PC-9 (cell line): ENCODE results near the gene HPS3. TPM values are rescaled to one million over a fixed set of nuclear protein-coding genes. Genes with fewer than 3 reads are reported as not detected.

Experiments used
- BruUV-seq: library from RNA; stranded (reverse); fragments of 400-500 nt; replicated peaks from 2 replicates; lab custom pipeline; 2021; lab: Mats Ljungman, UMichigan
- CTCF ChIA-PET: fragments of 300-600 bp; sonication (Branson Sonifier 250); formaldehyde crosslinking; loops from one replicate; lab custom pipeline; 2022; ENCODE audit warnings: antibody characterized with exemption; lab: Charles Lee
- POLR2A ChIA-PET: fragments of 300-600 bp; sonication (Branson Sonifier 250); formaldehyde crosslinking; loops from one replicate; lab custom pipeline; 2022; ENCODE audit warnings: antibody characterized with exemption; ENCODE audit not compliant: unreplicated experiment; lab: Charles Lee
- DNase-seq, 2 experiments: peaks; one replicate each; pipeline versions ENCODE4 v3.0.0 to v3.0.0-alpha.2; 2015 to 2022; ENCODE audit warnings: mixed read lengths in 1 of 2
- H2AFZ ChIP-seq: fragments of 200-600 bp; sonication (generic); 2 replicates; pipeline ENCODE4 v1.8.1; 2017; ENCODE audit warnings: antibody characterized with exemption
- H3F3A ChIP-seq: fragments of 200-600 bp; sonication (generic); 2 replicates; pipeline ENCODE4 v1.8.1; 2017; ENCODE audit warnings: antibody characterized with exemption, mild to moderate bottlenecking, low read depth; ENCODE audit not compliant: insufficient read depth
- H3K27ac ChIP-seq: fragments of 200-600 bp; sonication (generic); 2 replicates; pipeline ENCODE4 v1.6.1; 2016; ENCODE audit warnings: mixed run types
- H3K27me3 ChIP-seq: fragments of 200-600 bp; sonication (generic); 2 replicates; pipeline ENCODE4 v1.6.1; 2016; ENCODE audit warnings: low read depth, mixed run types; ENCODE audit not compliant: insufficient read depth
- H3K36me3 ChIP-seq: fragments of 200-600 bp; sonication (generic); 2 replicates; pipeline ENCODE4 v1.6.1; 2016; ENCODE audit warnings: low read depth, mixed run types
- H3K4me1 ChIP-seq: fragments of 200-600 bp; sonication (generic); replicated peaks from 2 replicates; pipeline ENCODE4 v1.6.1; 2016; ENCODE audit warnings: mixed run types; ENCODE audit not compliant: insufficient read depth
- H3K4me2 ChIP-seq: fragments of 200-600 bp; sonication (generic); 2 replicates; pipeline ENCODE4 v1.6.1; 2017; ENCODE audit warnings: mixed run types
- H3K4me3 ChIP-seq: fragments of 200-600 bp; sonication (generic); 2 replicates; pipeline ENCODE4 v1.6.1; 2016; ENCODE audit warnings: mixed run types
- H3K79me2 ChIP-seq: fragments of 200-600 bp; sonication (generic); 2 replicates; pipeline ENCODE4 v1.6.1; 2017; ENCODE audit warnings: low read depth, mixed run types
- H3K9me2 ChIP-seq: fragments of 200-600 bp; sonication (generic); 2 replicates; pipeline ENCODE4 v1.8.1; 2017; ENCODE audit warnings: mild to moderate bottlenecking; ENCODE audit not compliant: insufficient read depth
- H3K9me3 ChIP-seq: fragments of 200-600 bp; sonication (generic); 2 replicates; pipeline ENCODE4 v1.8.1; 2016; ENCODE audit warnings: low read depth; ENCODE audit not compliant: insufficient read depth
- H4K20me1 ChIP-seq: fragments of 200-600 bp; sonication (generic); 2 replicates; pipeline ENCODE4 v1.8.1; 2017; ENCODE audit not compliant: insufficient read depth
- CTCF ChIP-seq: fragments of 200-600 bp; sonication (generic); conservative IDR thresholded peaks from 2 replicates; pipeline ENCODE4 v1.6.1; 2017; ENCODE audit warnings: mixed run types, antibody characterized with exemption, mild to moderate bottlenecking, moderate library complexity
- EZH2 ChIP-seq: fragments of 200-600 bp; sonication (generic); IDR thresholded peaks from 2 replicates; pipeline ENCODE4 v1.8.0; 2017; ENCODE audit warnings: antibody characterized with exemption, low read depth
- intact Hi-C: fragments of 100-400 bp; cut with micrococcal nuclease; formaldehyde crosslinking; loops from one replicate; pipeline ENCODE4 v1.10.0; 2022; ENCODE audit not compliant: unreplicated experiment
- total RNA-seq: library from RNA; stranded (reverse); gene quantifications from 2 replicates; pipeline ENCODE4 v1.2.3, GENCODE V29; 2021

HPS3 gene
- total RNA-seq, 1 experiment from 2014 or later: 33.4 TPM

GRCh38 chr3:149221783-149222517, 92.5 kb downstream of the HPS3 start, which contains the start of gene CP:
Gene CP, minus strand, starts transcription at chr3:149221829. Its CDS starts 37 bp downstream, at chr3:149221792.
- peak in 1 of 2 experiments; percentile 75 for DNase-seq
- CTCF ChIA-PET: no interaction called here

More at GRCh38 chr3:149221783-149222517, 92.5 kb downstream of the HPS3 start, which contains the start of gene CP:
- POLR2A ChIA-PET: no interaction called here
- intact Hi-C loops: no loop called here
- H3K27ac ChIP-seq: no peak within 1 kb of the TSS
- H3K27me3 ChIP-seq: no peaks in the 10 kb centered on the region
- peaks cover 6% of the 10 kb centered on the region; the same call in 1 of the 2 replicates for H3F3A ChIP-seq
- no peaks in the 10 kb centered on the region for H3K9me2 ChIP-seq
- no peak within 1 kb of the TSS for H3K4me3 ChIP-seq
- no peak within 1 kb of the TSS; the same call in none of the 2 replicates for H3K4me2 ChIP-seq
- no peak for TF ChIP-seq EZH2
- TF ChIP-seq CTCF: no peak
- H4K20me1 ChIP-seq: no peaks in the 10 kb centered on the region
- no peaks in the 10 kb centered on the region for H3K79me2 ChIP-seq
- no peaks in the 10 kb centered on the region for H3K9me3 ChIP-seq
- no TSS peak for BruUV-seq
- peaks cover 20% of the 10 kb centered on the region for H3K4me1 ChIP-seq
- no peak within 1 kb of the TSS for H2AFZ ChIP-seq
- no peaks in the 10 kb centered on the region for H3K36me3 ChIP-seq

Other genes starting within 250 kb of the HPS3 start
- gene GYG1, start 138.1 kb upstream of the HPS3 start, total RNA-seq: 16.5 and 20.3 TPM in 2 replicates
- 32.2 and 38.3 TPM in 2 replicates for gene HLTF, start 43.1 kb upstream of the HPS3 start, total RNA-seq
- gene CP, start 92.2 kb downstream of the HPS3 start, total RNA-seq: 0.28 TPM in 1 of 2 replicates, not detected in the other
- not detected in 2 replicates for gene TM4SF18, start 204.0 kb downstream of the HPS3 start, total RNA-seq
- gene TM4SF1, start 248.0 kb downstream of the HPS3 start, total RNA-seq: 146 and 225 TPM in 2 replicates